ENCODE results near the gene SFSWAP.

SFSWAP gene

GRCh38 chr12:131830914-131831571, 120.2 kb downstream of the SFSWAP start:
- no peaks in the 10 kb centered on the region for H3K9me3 Mint-ChIP-seq
- peak overlapping the region; percentile 67 for H3K4me3 Mint-ChIP-seq
- H3K4me1 Mint-ChIP-seq, result peaks cover 15% of the 10 kb centered on the region
- H3K27ac Mint-ChIP-seq, result no peak overlapping the region
- H3K27me3 Mint-ChIP-seq, result peaks cover 26% of the 10 kb centered on the region
- no peaks in the 10 kb centered on the region for H3K36me3 Mint-ChIP-seq

- Mint-ChIP-seq H3K27me3 (peaks cover 20% of the 10 kb centered on the region), H3K27ac (no peak overlapping the region), H3K9me3 (no peaks in the 10 kb centered on the region), H3K4me1 (peaks cover 15% of the 10 kb centered on the region), H3K4me3 (no peak overlapping the region), H3K36me3 (no peaks in the 10 kb centered on the region)
Measured at GRCh38 chr12:131831635-131832041, 120.7 kb downstream of the SFSWAP start.

- no peak overlapping the region for H3K27ac Mint-ChIP-seq
- H3K4me3 Mint-ChIP-seq, result no peak overlapping the region
- H3K9me3 Mint-ChIP-seq, result no peaks in the 10 kb centered on the region
- H3K27me3 Mint-ChIP-seq, result peaks cover 15% of the 10 kb centered on the region
- peaks cover 11% of the 10 kb centered on the region for H3K4me1 Mint-ChIP-seq
- no peaks in the 10 kb centered on the region for H3K36me3 Mint-ChIP-seq
Measured at GRCh38 chr12:131832321-131833231, 121.7 kb downstream of the SFSWAP start.

- H3K27ac Mint-ChIP-seq, result no peak overlapping the region
- no peak overlapping the region for H3K4me3 Mint-ChIP-seq
- no peaks in the 10 kb centered on the region for H3K36me3 Mint-ChIP-seq
- H3K27me3 Mint-ChIP-seq, result peaks cover 13% of the 10 kb centered on the region
- H3K9me3 Mint-ChIP-seq, result no peaks in the 10 kb centered on the region
- H3K4me1 Mint-ChIP-seq, result peaks cover 9% of the 10 kb centered on the region
Measured at GRCh38 chr12:131833288-131833895, 122.5 kb downstream of the SFSWAP start.

- Mint-ChIP-seq H3K27me3 (peaks cover 13% of the 10 kb centered on the region), H3K4me1 (peaks cover 9% of the 10 kb centered on the region), H3K36me3 (no peaks in the 10 kb centered on the region), H3K9me3 (no peaks in the 10 kb centered on the region), H3K4me3 (no peak overlapping the region), H3K27ac (no peak overlapping the region)
Measured at GRCh38 chr12:131833896-131834641, 123.2 kb downstream of the SFSWAP start.

- peaks cover 4% of the 10 kb centered on the region for H3K4me1 Mint-ChIP-seq
- no peaks in the 10 kb centered on the region for H3K36me3 Mint-ChIP-seq
- no peak overlapping the region for H3K4me3 Mint-ChIP-seq
- H3K9me3 Mint-ChIP-seq, result no peaks in the 10 kb centered on the region
- no peak overlapping the region for H3K27ac Mint-ChIP-seq
- peaks cover 9% of the 10 kb centered on the region for H3K27me3 Mint-ChIP-seq
Measured at GRCh38 chr12:131834798-131835615, 124.1 kb downstream of the SFSWAP start.

GRCh38 chr12:131835616-131836171, 124.8 kb downstream of the SFSWAP start:
- no peaks in the 10 kb centered on the region for H3K36me3 Mint-ChIP-seq

GRCh38 chr12:131836193-131836592, 125.3 kb downstream of the SFSWAP start:
- peaks cover 7% of the 10 kb centered on the region for H3K27me3 Mint-ChIP-seq
- no peak overlapping the region for H3K4me3 Mint-ChIP-seq
- no peaks in the 10 kb centered on the region for H3K4me1 Mint-ChIP-seq
- no peaks in the 10 kb centered on the region for H3K9me3 Mint-ChIP-seq
- H3K36me3 Mint-ChIP-seq, result no peaks in the 10 kb centered on the region
- no peak overlapping the region for H3K27ac Mint-ChIP-seq

More at GRCh38 chr12:131835616-131836171, 124.8 kb downstream of the SFSWAP start:
- Mint-ChIP-seq H3K4me1 (peaks cover 4% of the 10 kb centered on the region), H3K9me3 (no peaks in the 10 kb centered on the region), H3K27me3 (peaks cover 9% of the 10 kb centered on the region), H3K27ac (no peak overlapping the region), H3K4me3 (no peak overlapping the region)

- Mint-ChIP-seq H3K9me3 (no peaks in the 10 kb centered on the region), H3K27me3 (peaks cover 7% of the 10 kb centered on the region), H3K36me3 (no peaks in the 10 kb centered on the region), H3K4me3 (no peak overlapping the region), H3K27ac (no peak overlapping the region), H3K4me1 (no peaks in the 10 kb centered on the region)
Measured at GRCh38 chr12:131836714-131837397, 126.0 kb downstream of the SFSWAP start.

GRCh38 chr12:131840643-131841416, 129.9 kb downstream of the SFSWAP start:
- no peak overlapping the region for H3K27ac Mint-ChIP-seq
- H3K4me3 Mint-ChIP-seq, result no peak overlapping the region
- no peaks in the 10 kb centered on the region for H3K4me1 Mint-ChIP-seq
- no peaks in the 10 kb centered on the region for H3K9me3 Mint-ChIP-seq
- H3K36me3 Mint-ChIP-seq, result no peaks in the 10 kb centered on the region
- no peaks in the 10 kb centered on the region for H3K27me3 Mint-ChIP-seq

- Mint-ChIP-seq H3K36me3 (no peaks in the 10 kb centered on the region), H3K4me3 (no peak overlapping the region), H3K9me3 (no peaks in the 10 kb centered on the region), H3K4me1 (no peaks in the 10 kb centered on the region), H3K27ac (no peak overlapping the region), H3K27me3 (no peaks in the 10 kb centered on the region)
Measured at GRCh38 chr12:131841547-131841946, 130.7 kb downstream of the SFSWAP start.

- Mint-ChIP-seq H3K27me3 (no peaks in the 10 kb centered on the region), H3K4me1 (no peaks in the 10 kb centered on the region), H3K9me3 (no peaks in the 10 kb centered on the region), H3K27ac (no peak overlapping the region), H3K4me3 (no peak overlapping the region), H3K36me3 (no peaks in the 10 kb centered on the region)
Measured at GRCh38 chr12:131842169-131842568, 131.3 kb downstream of the SFSWAP start.

- H3K4me1 Mint-ChIP-seq, result no peaks in the 10 kb centered on the region
- no peaks in the 10 kb centered on the region for H3K27me3 Mint-ChIP-seq
- no peak overlapping the region for H3K4me3 Mint-ChIP-seq
- H3K27ac Mint-ChIP-seq, result no peak overlapping the region
- no peaks in the 10 kb centered on the region for H3K36me3 Mint-ChIP-seq
- no peaks in the 10 kb centered on the region for H3K9me3 Mint-ChIP-seq
Measured at GRCh38 chr12:131843527-131843926, 132.6 kb downstream of the SFSWAP start.

Data from activated naive CD4-positive, alpha-beta T cell treated with anti-CD3 and anti-CD28 coated beads, Interleukin-2, amount 50 U/mL, for 24 hours (primary cell).